Spleen (tissue), 11 donors: ENCODE results near the gene GRIA4. TPM values are rescaled to one million over a fixed set of nuclear protein-coding genes. Genes with fewer than 3 reads are reported as not detected.

Source experiments
- DNase-seq: peaks from one replicate; pipeline ENCODE4 v3.0.0-alpha.2; 2020
- H3K27ac ChIP-seq, 8 donors: fragments of 200-600 bp; sonication (generic) in 7 of 8; 1 replicate in 4 of 8; 2 replicates in 4 of 8; pipeline versions ENCODE4 v1.5.0 to v1.8.0; 2016 to 2021; ENCODE audit warnings: inconsistent platforms in 4 of 8, mild to moderate bottlenecking in 4 of 8, moderate library complexity in 1 of 8
- H3K27me3 ChIP-seq, 7 donors: fragments of 200-600 bp; sonication (generic) in 6 of 7; replicated peaks in 1 of 7; 1 replicate in 4 of 7; 2 replicates in 3 of 7; pipeline versions ENCODE4 v1.5.0 to v1.8.0; 2016 to 2021; ENCODE audit warnings: inconsistent platforms in 3 of 7, mild to moderate bottlenecking in 1 of 7
- H3K36me3 ChIP-seq, 6 donors: fragments of 200-600 bp; sonication (generic) in 5 of 6; 1 replicate in 4 of 6; 2 replicates in 2 of 6; pipeline versions ENCODE4 v1.5.0 to v1.8.0; 2016 to 2021; ENCODE audit warnings: inconsistent platforms in 2 of 6
- H3K4me1 ChIP-seq, 6 donors: fragments of 200-600 bp; sonication (generic) in 5 of 6; 1 replicate in 3 of 6; 2 replicates in 3 of 6; pipeline versions ENCODE4 v1.5.0 to v1.8.0; 2016 to 2021; ENCODE audit warnings: inconsistent platforms in 3 of 6
- H3K4me3 ChIP-seq, 8 donors: fragments of 200-600 bp; sonication (generic) in 7 of 8; 1 replicate in 4 of 8; 2 replicates in 4 of 8; pipeline versions ENCODE4 v1.5.0 to v1.8.0; 2016 to 2021; ENCODE audit warnings: inconsistent platforms in 4 of 8, mild to moderate bottlenecking in 4 of 8, moderate library complexity in 2 of 8
- H3K9me3 ChIP-seq, 8 donors: fragments of 200-600 bp; sonication (generic) in 7 of 8; 1 replicate in 4 of 8; 2 replicates in 4 of 8; pipeline versions ENCODE4 v1.5.0 to v1.8.0; 2016 to 2021; ENCODE audit warnings: inconsistent platforms in 4 of 8
- CTCF ChIP-seq, 11 experiments: fragments of 200-600 bp in 7 of 11; fragments of 450-650 bp in 4 of 11; sonication (generic) in 4 of 11; IDR thresholded peaks in 8 of 11; conservative IDR thresholded peaks in 3 of 11; 1 replicate in 7 of 11; 2 replicates in 4 of 11; pipeline versions ENCODE4 v1.4.0 to v1.8.0; 2016 to 2021; ENCODE audit warnings: antibody characterized with exemption in 11 of 11, inconsistent platforms in 4 of 11, mild to moderate bottlenecking in 1 of 11
- POLR2A ChIP-seq, 3 donors: fragments of 450-650 bp; IDR thresholded peaks; one replicate each; pipeline ENCODE4 v1.5.1; 2017; ENCODE audit warnings: antibody characterized with exemption in 3 of 3, mild to moderate bottlenecking in 1 of 3
- POLR2AphosphoS5 ChIP-seq, 3 donors: sonication (generic); formaldehyde crosslinking; IDR thresholded peaks; one replicate each; pipeline ENCODE4 v1.5.1; 2017; ENCODE audit warnings: antibody characterized with exemption in 3 of 3
- WGBS, 5 donors: extraction: QIAGEN DNeasy Blood & Tissue Kit in 3 of 5; methylation state at CpG; one replicate each; pipeline versions ENCODE4 v1.1.5 to v1.1.7; 2013 to 2018; 5-methylcytosine and 5-hydroxymethylcytosine counted together
- intact Hi-C: fragments of 100-400 bp; cut with DNase I; formaldehyde crosslinking; loops from one replicate; pipeline ENCODE4 v1.15.0; 2023; ENCODE audit warnings: low total_unique reads
- polyA plus RNA-seq, 3 donors: library from polyadenylated mRNA; stranded (reverse); fragments of 200-250 nt; gene quantifications; one replicate each; pipeline ENCODE4 v1.2.1, GENCODE V29; 2013
- total RNA-seq, 7 donors: library from RNA; depleted of rRNA in 3 of 7; stranded (reverse); fragments of >200 nt in 3 of 7; fragmentation: NEBNext Ultra II Directional in 4 of 7; extraction: Animal tissue kit (Norgen Biotek cat#: 25700) in 4 of 7; gene quantifications; one replicate each; pipeline versions ENCODE4 v1.1.0 to v1.2.1, GENCODE V29; 2016 to 2021
- donor health status: healthy with polysubstance abuse.
- donor health status: DM: no; HTN: no; CAD: no; lungs with moderate emphysema.
- donor health status: DM: no; HTN: no; CAD: no.
- donor health status: Bipolar disorder and iron deficiency.
- donor health status: healthy.
- donor health status: DM: no; HTN: no; CAD: no.
- donor health status: DM: yes; HTN: yes; CAD: no.

The GRIA4 gene
- total and polyA plus RNA-seq, 10 donors: not detected

DNA sequence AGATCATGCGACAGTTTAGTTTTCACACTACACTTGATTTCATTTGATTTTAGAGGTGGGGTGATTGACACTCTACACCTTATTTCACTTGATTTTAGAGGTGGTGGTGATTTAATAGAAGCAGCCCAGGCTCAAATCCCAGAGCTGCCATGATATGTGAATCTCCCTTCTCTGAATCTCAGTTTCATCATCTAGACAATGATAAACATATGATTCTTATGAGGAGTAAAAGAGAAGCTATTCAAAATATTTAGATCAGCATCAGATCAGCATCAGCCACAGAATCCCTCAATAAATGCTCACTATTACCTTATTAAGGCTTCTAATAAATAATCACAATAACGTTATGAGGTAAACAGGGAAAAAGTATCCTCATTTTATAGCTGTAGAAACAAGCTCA, 313.4 kb downstream of the GRIA4 start:
- intact Hi-C loops: no loop called here
- TF ChIP-seq POLR2AphosphoS5 (IDR thresholded peaks at IDR 0.05) (no peak), POLR2A (IDR thresholded peaks at IDR 0.05) (no peak), CTCF (IDR thresholded peaks at IDR 0.05 in 8 of 11, conservative IDR thresholded peaks at IDR 0.05 in 3 of 11) (no peak)

DNA sequence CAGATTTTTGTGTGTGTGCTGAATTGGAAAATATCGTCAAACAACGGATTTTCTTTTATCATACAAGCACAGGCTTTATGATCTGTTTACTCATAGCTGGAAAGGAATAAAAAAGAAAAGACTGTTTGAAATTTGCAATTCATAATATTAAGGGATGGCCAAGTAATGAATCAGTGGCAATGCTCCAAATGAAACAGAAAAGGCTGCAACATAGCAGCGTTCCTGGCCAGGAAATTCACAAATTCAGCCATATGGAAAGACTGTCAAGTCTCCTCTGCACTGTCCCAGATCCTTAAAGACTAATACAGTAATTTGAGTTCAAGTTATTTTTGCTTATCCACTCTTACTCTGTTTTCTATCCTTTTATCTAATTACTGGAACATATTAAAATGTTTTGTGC, 313.9 kb downstream of the GRIA4 start:
- intact Hi-C loops: no loop called here
- TF ChIP-seq POLR2A (IDR thresholded peaks at IDR 0.05): no peak
- TF ChIP-seq CTCF (IDR thresholded peaks at IDR 0.05 in 8 of 11, conservative IDR thresholded peaks at IDR 0.05 in 3 of 11): no peak
- TF ChIP-seq POLR2AphosphoS5 (IDR thresholded peaks at IDR 0.05): no peak
- WGBS, 5 donors: 66 to 84% (median 78%) methylated on average over 3 of the region's 3 CpGs
- H3K4me3 ChIP-seq: no peak overlapping the region
- no peaks in the 10 kb centered on the region for H3K27me3 ChIP-seq
- H3K9me3 ChIP-seq: no peaks in the 10 kb centered on the region
- H3K36me3 ChIP-seq: no peaks in the 10 kb centered on the region
- no peak for DNase-seq
- H3K4me1 ChIP-seq: no peaks in the 10 kb centered on the region
- H3K27ac ChIP-seq: no peak overlapping the region

More for the DNA sequence above, 313.4 kb downstream of the GRIA4 start:
- Histone ChIP-seq H3K27me3 (no peaks in the 10 kb centered on the region), H3K4me3 (no peak overlapping the region), H3K9me3 (no peaks in the 10 kb centered on the region), H3K27ac (no peak overlapping the region), H3K4me1 (no peaks in the 10 kb centered on the region), H3K36me3 (no peaks in the 10 kb centered on the region)
- WGBS, 5 donors: 81 to 86% (median 85%) methylated on average over 2 of the region's 2 CpGs
- no peak for DNase-seq

- WGBS, 5 donors: 72 to 85% (median 77%) methylated on average over 3 of the region's 3 CpGs
- intact Hi-C loops: no loop called here
- Histone ChIP-seq H3K27ac (no peak overlapping the region), H3K36me3 (no peaks in the 10 kb centered on the region), H3K4me1 (no peaks in the 10 kb centered on the region), H3K4me3 (no peak overlapping the region), H3K27me3 (no peaks in the 10 kb centered on the region), H3K9me3 (no peaks in the 10 kb centered on the region)
- TF ChIP-seq POLR2A (IDR thresholded peaks at IDR 0.05) (no peak), CTCF (IDR thresholded peaks at IDR 0.05 in 8 of 11, conservative IDR thresholded peaks at IDR 0.05 in 3 of 11) (no peak), POLR2AphosphoS5 (IDR thresholded peaks at IDR 0.05) (no peak)
- DNase-seq: no peak
Observed at GRCh38 chr11:105929084-105929955, 319.4 kb downstream of the GRIA4 start.

DNA sequence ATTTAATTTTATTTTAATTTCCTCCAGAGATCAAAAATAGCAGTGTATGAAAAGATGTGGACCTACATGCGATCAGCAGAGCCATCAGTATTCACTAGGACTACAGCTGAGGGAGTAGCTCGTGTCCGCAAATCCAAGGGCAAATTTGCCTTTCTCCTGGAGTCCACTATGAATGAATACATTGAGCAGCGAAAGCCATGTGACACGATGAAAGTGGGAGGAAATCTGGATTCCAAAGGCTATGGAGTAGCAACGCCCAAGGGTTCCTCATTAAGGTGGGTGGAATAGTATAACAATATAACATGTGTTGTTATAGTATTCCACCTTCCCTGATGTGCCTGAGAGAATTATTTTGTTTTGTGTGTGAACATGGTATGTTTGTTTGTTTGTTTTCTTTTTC, 323.8 kb downstream of the GRIA4 start:
- no peaks in the 10 kb centered on the region for H3K27me3 ChIP-seq
- TF ChIP-seq POLR2AphosphoS5 (IDR thresholded peaks at IDR 0.05) (no peak), POLR2A (IDR thresholded peaks at IDR 0.05) (no peak), CTCF (IDR thresholded peaks at IDR 0.05 in 8 of 11, conservative IDR thresholded peaks at IDR 0.05 in 3 of 11) (no peak)
- H3K27ac ChIP-seq: no peak overlapping the region
- DNase-seq: no peak
- WGBS, 5 donors: 86 to 94% (median 87%) methylated on average over 6 of the region's 6 CpGs
- no peaks in the 10 kb centered on the region for H3K4me1 ChIP-seq
- no peaks in the 10 kb centered on the region for H3K9me3 ChIP-seq
- H3K36me3 ChIP-seq: no peaks in the 10 kb centered on the region
- no peak overlapping the region for H3K4me3 ChIP-seq
- intact Hi-C loops: no loop called here
